Breast epithelium (tissue), 4 donors: ENCODE measurements around the gene SRGAP3. TPM values are rescaled to one million over a fixed set of nuclear protein-coding genes. Genes with fewer than 3 reads are reported as not detected.
A peak's percentile ranks its signal among the peaks of the same experiment; 100 is the strongest.

ENCODE experiments used
- DNase-seq, 2 donors: peaks; one replicate each; pipeline ENCODE4 v3.0.0-alpha.2; 2019; ENCODE audit warnings: low spot score in 2 of 2
- H3K27ac ChIP-seq, 2 donors: fragments of 200-600 bp; sonication (generic) in 1 of 2; one replicate each; pipeline ENCODE4 v1.5.1; 2016 to 2019; ENCODE audit warnings: mild to moderate bottlenecking in 1 of 2
- H3K27me3 ChIP-seq, 2 donors: fragments of 200-600 bp; sonication (generic) in 1 of 2; one replicate each; pipeline versions ENCODE4 v1.5.1 to v1.6.0; 2017 to 2019; ENCODE audit warnings: control low read depth in 1 of 2, mild to moderate bottlenecking in 1 of 2
- H3K36me3 ChIP-seq: fragments of 200-600 bp; one replicate; pipeline ENCODE4 v1.5.1; 2019
- H3K4me1 ChIP-seq, 2 donors: fragments of 200-600 bp; sonication (generic); one replicate each; pipeline ENCODE4 v1.5.1; 2016 to 2019; ENCODE audit warnings: control low read depth in 1 of 2
- H3K4me3 ChIP-seq, 3 donors: fragments of 200-600 bp; sonication (generic); 1 replicate in 2 of 3; 2 replicates in 1 of 3; pipeline ENCODE4 v1.5.1; 2016 to 2019; ENCODE audit warnings: mild to moderate bottlenecking in 3 of 3, moderate library complexity in 2 of 3
- H3K9me3 ChIP-seq, 2 donors: fragments of 200-600 bp; sonication (generic) in 1 of 2; one replicate each; pipeline ENCODE4 v1.5.1; 2016 to 2019; ENCODE audit warnings: control low read depth in 1 of 2
- POLR2A ChIP-seq: fragments of 450-650 bp; IDR thresholded peaks from one replicate; pipeline ENCODE4 v1.6.1; 2016; ENCODE audit warnings: antibody characterized with exemption, mild to moderate bottlenecking, moderate library complexity
- POLR2AphosphoS5 ChIP-seq, 3 donors: sonication (generic); formaldehyde crosslinking; IDR thresholded peaks; one replicate each; pipeline ENCODE4 v1.6.1; 2017; ENCODE audit warnings: antibody characterized with exemption in 3 of 3
- intact Hi-C: fragments of 100-400 bp; cut with DNase I; formaldehyde crosslinking; loops from one replicate; pipeline ENCODE4 v1.15.1; 2023; ENCODE audit warnings: low total_unique reads
- total RNA-seq, 3 donors: library from RNA; depleted of rRNA; stranded (reverse); fragments of >200 nt; gene quantifications; one replicate each; pipeline ENCODE4 v1.1.0, GENCODE V29; 2016
- TF ChIP-seq, protein P1 (sequence below), 3 donors: fragments of 450-650 bp; IDR thresholded peaks; one replicate each; pipeline ENCODE4 v1.5.1; 2016 to 2017; ENCODE audit warnings: antibody characterized with exemption in 3 of 3, mild to moderate bottlenecking in 3 of 3, moderate library complexity in 3 of 3

The SRGAP3 gene
- total RNA-seq, 3 donors from 2014 or later = 13.6 to 21.5 (median 19.0) TPM

DNA sequence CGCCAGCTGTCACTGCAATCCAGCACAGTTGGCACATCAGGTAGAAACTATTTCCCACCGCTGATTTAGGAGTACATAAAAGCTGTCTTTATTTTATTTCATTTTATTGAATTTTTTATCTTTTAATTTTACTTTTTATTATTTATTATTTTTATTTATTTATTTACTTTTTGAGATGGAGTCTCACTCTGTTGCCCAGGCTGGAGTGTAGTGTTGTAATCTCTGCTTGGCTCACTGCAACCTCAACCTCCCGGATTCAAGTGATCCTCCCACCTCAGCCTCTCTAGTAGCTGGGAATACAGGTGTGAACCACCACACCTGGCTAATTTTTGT lies 31.0 kb downstream of the SRGAP3 start:
- DNase-seq = no peak
- no peaks in the 10 kb centered on the region for H3K27me3 ChIP-seq
- no peak overlapping the region for H3K4me3 ChIP-seq
- intact Hi-C loops = no loop called here
- H3K9me3 ChIP-seq = no peaks in the 10 kb centered on the region
- no peak overlapping the region for H3K27ac ChIP-seq
- H3K36me3 ChIP-seq = no peaks in the 10 kb centered on the region
- no peaks in the 10 kb centered on the region for H3K4me1 ChIP-seq
- TF ChIP-seq, protein P1, sequence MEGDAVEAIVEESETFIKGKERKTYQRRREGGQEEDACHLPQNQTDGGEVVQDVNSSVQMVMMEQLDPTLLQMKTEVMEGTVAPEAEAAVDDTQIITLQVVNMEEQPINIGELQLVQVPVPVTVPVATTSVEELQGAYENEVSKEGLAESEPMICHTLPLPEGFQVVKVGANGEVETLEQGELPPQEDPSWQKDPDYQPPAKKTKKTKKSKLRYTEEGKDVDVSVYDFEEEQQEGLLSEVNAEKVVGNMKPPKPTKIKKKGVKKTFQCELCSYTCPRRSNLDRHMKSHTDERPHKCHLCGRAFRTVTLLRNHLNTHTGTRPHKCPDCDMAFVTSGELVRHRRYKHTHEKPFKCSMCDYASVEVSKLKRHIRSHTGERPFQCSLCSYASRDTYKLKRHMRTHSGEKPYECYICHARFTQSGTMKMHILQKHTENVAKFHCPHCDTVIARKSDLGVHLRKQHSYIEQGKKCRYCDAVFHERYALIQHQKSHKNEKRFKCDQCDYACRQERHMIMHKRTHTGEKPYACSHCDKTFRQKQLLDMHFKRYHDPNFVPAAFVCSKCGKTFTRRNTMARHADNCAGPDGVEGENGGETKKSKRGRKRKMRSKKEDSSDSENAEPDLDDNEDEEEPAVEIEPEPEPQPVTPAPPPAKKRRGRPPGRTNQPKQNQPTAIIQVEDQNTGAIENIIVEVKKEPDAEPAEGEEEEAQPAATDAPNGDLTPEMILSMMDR (IDR thresholded peaks at IDR 0.05) = no peak
- TF ChIP-seq POLR2AphosphoS5 (IDR thresholded peaks at IDR 0.05) = no peak

GRCh38 chr3:9217784-9218513 lies 31.5 kb downstream of the SRGAP3 start:
- no peak overlapping the region for H3K4me3 ChIP-seq
- no peak for TF ChIP-seq POLR2AphosphoS5 (IDR thresholded peaks at IDR 0.05)
- TF ChIP-seq, protein P1 (IDR thresholded peaks at IDR 0.05) = no peak
- TF ChIP-seq POLR2A = no peak
- no peaks in the 10 kb centered on the region for H3K36me3 ChIP-seq
- H3K9me3 ChIP-seq = no peaks in the 10 kb centered on the region
- intact Hi-C loops = no loop called here
- no peak for DNase-seq
- H3K27ac ChIP-seq = no peak overlapping the region
- no peaks in the 10 kb centered on the region for H3K4me1 ChIP-seq
- no peaks in the 10 kb centered on the region for H3K27me3 ChIP-seq

DNA sequence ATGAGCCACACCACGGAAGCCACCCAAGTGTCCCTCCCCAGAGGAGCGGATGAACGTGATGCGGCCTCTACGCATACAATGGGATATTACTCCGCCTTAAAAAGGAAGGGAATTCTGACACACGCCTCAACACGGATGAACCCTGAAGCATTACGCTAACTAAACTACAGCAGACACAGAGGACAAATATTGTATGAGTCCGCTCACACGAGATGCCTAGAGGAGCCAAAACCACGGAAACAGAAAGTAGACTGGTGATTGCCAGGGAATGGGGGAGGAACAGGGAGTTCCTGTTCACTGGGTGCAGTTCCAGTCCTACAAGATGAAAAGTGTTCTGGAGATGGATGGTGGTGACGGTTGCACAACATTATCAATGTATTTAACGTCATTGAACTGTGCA lies 32.7 kb downstream of the SRGAP3 start:
- no peaks in the 10 kb centered on the region for H3K27me3 ChIP-seq
- TF ChIP-seq POLR2AphosphoS5 (IDR thresholded peaks at IDR 0.05) (peak in 1 of 3 donors; percentile 39), POLR2A (no peak)
- TF ChIP-seq, protein P1 (IDR thresholded peaks at IDR 0.05) = peak in 1 of 3 donors; percentile 2
- DNase-seq = peak in 1 of 2 donors; percentile 27
- no peak overlapping the region for H3K27ac ChIP-seq
- no peaks in the 10 kb centered on the region for H3K4me1 ChIP-seq
- no peak overlapping the region for H3K4me3 ChIP-seq
- no peaks in the 10 kb centered on the region for H3K36me3 ChIP-seq
- intact Hi-C loops = no loop called here
- H3K9me3 ChIP-seq = no peaks in the 10 kb centered on the region

DNA sequence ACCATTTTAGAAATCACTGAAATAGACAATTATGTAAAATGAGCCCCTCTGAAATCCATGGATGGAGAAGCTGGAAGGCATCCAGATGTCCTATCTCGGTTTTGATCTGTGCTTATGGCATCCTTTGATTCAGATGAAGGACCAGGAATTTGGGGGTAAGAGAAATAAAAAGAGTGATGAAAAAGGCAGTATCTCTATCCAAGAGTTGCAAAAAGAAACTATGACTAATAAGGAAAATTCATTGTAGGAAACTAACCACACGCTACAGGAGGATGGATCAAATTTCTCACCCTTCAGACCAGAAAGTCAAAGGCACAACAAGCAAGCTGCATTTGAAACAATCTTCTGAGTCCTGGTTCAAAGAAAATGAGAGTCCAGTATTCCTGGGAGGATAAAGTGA lies 34.8 kb downstream of the SRGAP3 start:
- Histone ChIP-seq H3K36me3 (no peaks in the 10 kb centered on the region), H3K4me1 (no peaks in the 10 kb centered on the region), H3K4me3 (no peak overlapping the region), H3K27me3 (no peaks in the 10 kb centered on the region), H3K9me3 (no peaks in the 10 kb centered on the region), H3K27ac (no peak overlapping the region)
- intact Hi-C loops = no loop called here
- TF ChIP-seq POLR2AphosphoS5 (IDR thresholded peaks at IDR 0.05) = no peak
- TF ChIP-seq, protein P1 (IDR thresholded peaks at IDR 0.05) = no peak
- no peak for TF ChIP-seq POLR2A
- no peak for DNase-seq

DNA sequence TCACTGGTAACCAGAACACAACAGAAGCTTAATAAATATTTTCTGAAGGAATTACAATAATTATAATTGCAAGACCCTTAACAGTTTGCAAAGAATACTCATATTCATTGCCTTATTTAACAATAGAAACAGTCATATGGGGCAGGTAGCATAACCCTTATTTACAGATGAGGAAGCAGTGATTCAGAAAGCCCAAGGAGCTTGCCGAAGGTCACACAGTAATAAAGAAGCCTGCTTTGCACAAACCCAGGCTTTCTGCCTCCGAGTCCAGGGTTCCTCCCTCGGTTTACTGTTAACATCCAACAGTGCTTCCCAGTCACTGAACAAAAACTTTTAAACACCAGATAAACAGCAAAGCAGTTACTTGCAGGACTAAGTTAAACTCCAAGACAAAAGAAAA lies 35.3 kb downstream of the SRGAP3 start:
- H3K9me3 ChIP-seq = no peaks in the 10 kb centered on the region
- TF ChIP-seq POLR2A (no peak), POLR2AphosphoS5 (IDR thresholded peaks at IDR 0.05) (no peak)
- TF ChIP-seq, protein P1 (IDR thresholded peaks at IDR 0.05) = no peak
- intact Hi-C loops = no loop called here
- H3K27me3 ChIP-seq = no peaks in the 10 kb centered on the region
- no peak overlapping the region for H3K4me3 ChIP-seq
- H3K4me1 ChIP-seq = no peaks in the 10 kb centered on the region
- H3K27ac ChIP-seq = no peak overlapping the region
- no peak for DNase-seq
- H3K36me3 ChIP-seq = no peaks in the 10 kb centered on the region
